ENCODE data around the gene APOBEC3H.

Gene APOBEC3H

DNA sequence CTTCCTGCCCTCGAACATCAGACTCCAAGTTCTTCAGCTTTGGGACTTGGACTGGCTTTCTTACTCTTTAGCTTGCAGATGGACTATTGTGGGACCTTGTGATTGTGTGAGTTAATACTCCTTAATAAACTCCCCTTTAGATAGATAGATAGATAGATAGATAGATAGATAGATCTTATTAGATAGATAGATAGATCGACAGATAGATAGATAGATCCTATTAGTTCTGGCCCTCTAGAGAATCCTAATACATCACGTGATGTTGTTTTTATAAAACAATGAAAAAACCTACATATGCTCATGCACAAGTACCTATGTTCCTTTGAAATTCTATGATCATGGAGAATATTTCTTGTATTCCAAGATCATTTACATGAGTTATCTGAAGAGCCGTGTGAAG, 23.9 kb downstream of the APOBEC3H start:
- H3K4me3 ChIP-seq (ENCODE audit: low read depth, low read length): no peak overlapping the region
- TF ChIP-seq, protein P1, sequence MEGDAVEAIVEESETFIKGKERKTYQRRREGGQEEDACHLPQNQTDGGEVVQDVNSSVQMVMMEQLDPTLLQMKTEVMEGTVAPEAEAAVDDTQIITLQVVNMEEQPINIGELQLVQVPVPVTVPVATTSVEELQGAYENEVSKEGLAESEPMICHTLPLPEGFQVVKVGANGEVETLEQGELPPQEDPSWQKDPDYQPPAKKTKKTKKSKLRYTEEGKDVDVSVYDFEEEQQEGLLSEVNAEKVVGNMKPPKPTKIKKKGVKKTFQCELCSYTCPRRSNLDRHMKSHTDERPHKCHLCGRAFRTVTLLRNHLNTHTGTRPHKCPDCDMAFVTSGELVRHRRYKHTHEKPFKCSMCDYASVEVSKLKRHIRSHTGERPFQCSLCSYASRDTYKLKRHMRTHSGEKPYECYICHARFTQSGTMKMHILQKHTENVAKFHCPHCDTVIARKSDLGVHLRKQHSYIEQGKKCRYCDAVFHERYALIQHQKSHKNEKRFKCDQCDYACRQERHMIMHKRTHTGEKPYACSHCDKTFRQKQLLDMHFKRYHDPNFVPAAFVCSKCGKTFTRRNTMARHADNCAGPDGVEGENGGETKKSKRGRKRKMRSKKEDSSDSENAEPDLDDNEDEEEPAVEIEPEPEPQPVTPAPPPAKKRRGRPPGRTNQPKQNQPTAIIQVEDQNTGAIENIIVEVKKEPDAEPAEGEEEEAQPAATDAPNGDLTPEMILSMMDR (conservative IDR thresholded peaks at IDR 0.05; ENCODE audit: low read depth, low read length): no peak
- DNase-seq (ENCODE audit: low read depth): no peak

- TF ChIP-seq, protein P1 (conservative IDR thresholded peaks at IDR 0.05; ENCODE audit: low read depth, low read length): no peak
These were observed 25.9 kb downstream of the APOBEC3H start for GRCh38 chr22:39122772-39123470.

DNA sequence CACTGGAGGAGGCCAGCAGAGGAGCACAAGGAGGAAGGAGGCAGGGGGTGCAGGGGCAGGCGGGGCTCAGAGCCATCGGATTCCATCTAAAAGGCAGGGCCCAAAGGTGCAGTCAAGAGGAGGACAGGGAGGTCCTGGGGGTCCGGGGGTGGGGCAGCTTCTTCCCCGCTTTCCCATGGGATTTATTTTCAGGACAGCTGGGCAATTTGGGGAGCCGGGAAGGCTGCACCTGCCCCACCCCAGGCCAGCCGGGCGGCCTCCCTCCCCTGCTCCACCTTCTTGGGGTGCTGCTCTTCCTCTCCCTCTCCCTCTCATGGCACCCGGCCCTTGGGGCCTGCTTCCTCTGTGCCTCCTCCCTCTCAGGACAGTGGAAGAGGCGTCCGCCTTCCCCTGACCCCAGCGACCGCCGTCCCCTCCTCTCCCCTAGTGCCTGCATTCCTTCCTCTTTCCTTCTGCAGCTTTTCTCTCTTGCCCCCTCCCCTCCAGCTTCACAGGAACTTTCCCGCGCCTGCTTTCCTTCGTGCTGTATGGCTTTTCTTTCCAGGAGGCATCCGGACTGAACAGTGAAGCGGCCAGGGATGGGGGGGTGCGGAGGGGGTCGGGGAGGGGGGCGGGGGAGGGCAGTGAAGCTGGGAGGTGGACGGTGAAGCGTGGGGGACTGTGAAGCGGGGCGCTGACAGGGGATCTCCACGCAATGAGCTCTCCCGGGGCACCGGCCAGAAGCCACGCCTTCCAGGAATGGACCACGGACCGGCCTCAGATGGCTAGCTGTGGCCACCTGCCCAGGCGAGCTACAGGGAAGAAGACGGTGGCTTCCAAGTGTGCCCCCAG, 26.9 kb downstream of the APOBEC3H start:
- TF ChIP-seq, protein P1 (conservative IDR thresholded peaks at IDR 0.05; ENCODE audit: low read depth, low read length): no peak
- no peak overlapping the region for H3K4me3 ChIP-seq (ENCODE audit: low read depth, low read length)
- DNase-seq (ENCODE audit: low read depth): no peak

More at GRCh38 chr22:39122772-39123470, 25.9 kb downstream of the APOBEC3H start:
- no peak overlapping the region for H3K4me3 ChIP-seq (ENCODE audit: low read depth, low read length)
- no peak for DNase-seq (ENCODE audit: low read depth)

DNA sequence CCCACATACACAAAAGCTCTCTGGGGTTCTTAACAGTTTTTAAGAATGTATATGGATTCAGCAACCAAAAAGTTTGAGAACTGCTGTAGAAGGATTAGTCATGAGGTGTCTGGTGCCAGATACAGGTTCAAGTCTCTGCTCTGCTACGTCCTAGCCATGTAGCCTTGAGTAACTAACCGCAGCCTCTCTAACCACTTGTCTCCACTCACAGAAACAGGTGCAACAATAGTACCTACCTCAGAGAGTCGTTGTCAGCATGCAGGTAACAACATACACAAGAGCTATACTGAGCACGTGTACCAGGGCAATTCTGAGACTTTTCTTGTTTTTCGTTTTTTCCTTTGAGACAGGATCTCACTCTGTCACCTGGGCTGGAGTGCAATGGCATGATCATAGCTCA, 28.6 kb downstream of the APOBEC3H start:
- TF ChIP-seq, protein P1 (conservative IDR thresholded peaks at IDR 0.05; ENCODE audit: low read depth, low read length): no peak
- no peak overlapping the region for H3K4me3 ChIP-seq (ENCODE audit: low read depth, low read length)
- DNase-seq (ENCODE audit: low read depth): no peak

DNA sequence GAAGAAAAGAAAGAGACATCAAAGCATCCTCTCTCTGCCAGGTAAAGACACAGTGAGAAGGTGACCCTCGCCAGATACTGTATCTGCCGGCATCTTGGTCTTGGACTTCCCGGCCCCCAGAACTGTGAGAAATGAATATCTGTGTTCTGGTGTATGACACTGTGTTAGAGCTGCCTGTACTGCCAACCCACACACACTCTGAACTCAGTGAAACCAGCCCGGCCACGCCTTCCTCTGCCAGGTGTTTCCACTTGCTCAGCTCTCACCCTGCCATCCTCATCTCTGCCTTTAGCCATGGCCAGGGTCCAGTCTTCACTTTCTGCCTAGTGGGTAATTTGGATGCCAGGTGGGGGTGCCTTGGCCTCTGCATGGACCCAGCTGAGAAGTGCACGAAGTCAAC, 31.5 kb downstream of the APOBEC3H start:
- TF ChIP-seq, protein P1 (conservative IDR thresholded peaks at IDR 0.05; ENCODE audit: low read depth, low read length): no peak
- H3K4me3 ChIP-seq (ENCODE audit: low read depth, low read length): no peak overlapping the region

GRCh38 chr22:39129081-39129480, 32.0 kb downstream of the APOBEC3H start:
- TF ChIP-seq, protein P1 (conservative IDR thresholded peaks at IDR 0.05; ENCODE audit: low read depth, low read length): no peak
- DNase-seq (ENCODE audit: low read depth): no peak
- no peak overlapping the region for H3K4me3 ChIP-seq (ENCODE audit: low read depth, low read length)

More for the DNA sequence above, 31.5 kb downstream of the APOBEC3H start:
- no peak for DNase-seq (ENCODE audit: low read depth)
